HG03280 (cell line): Measurements from ENCODE around the gene EPHB3.

ENCODE experiments used
- ATAC-seq: cut with Tn5 transposase; IDR thresholded peaks from one replicate; pipeline ENCODE4 v1.9.1; 2021; ENCODE audit warnings: mild to moderate bottlenecking, moderate library complexity; ENCODE audit not compliant: unreplicated experiment

EPHB3 gene

GRCh38 chr3:184563561-184563925, 2.0 kb downstream of the EPHB3 start:
- ATAC-seq, result no peak

- ATAC-seq, result no peak
Observed at GRCh38 chr3:184563941-184564684, 2.5 kb downstream of the EPHB3 start.

DNA sequence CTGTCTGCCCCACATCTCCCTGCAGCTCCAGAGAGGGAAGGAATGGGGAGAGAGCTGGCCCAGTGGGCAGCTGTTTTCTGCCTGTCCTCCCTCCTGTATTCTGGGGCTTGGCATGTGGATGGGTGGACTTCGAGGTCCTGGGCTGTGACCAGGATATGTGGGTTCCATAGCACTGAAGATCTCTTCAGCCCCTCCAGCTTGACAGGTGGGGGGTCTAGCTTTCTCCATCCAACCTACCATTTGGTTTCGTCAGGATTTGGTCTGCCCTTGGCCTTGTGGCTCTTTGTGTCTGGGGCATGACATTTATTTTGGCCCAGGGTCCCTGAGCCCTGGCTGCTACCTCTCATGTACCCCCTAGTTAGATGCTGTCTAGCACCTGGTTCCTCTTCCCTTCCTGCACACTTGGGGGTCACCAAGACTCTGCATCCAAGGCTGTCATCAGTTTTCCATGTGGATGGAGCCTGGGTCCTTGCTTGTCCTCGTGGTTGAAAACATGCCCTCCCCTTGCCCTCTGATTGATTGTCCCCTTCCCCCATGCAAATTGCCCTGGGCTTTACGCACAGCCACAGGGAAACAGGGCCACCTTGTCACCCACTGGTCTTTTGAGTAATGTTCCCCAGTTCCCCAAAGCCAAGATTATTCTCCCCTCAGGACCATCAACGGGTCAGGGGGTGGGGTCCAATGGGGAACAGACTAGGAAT, 3.2 kb downstream of the EPHB3 start:
- ATAC-seq, result no peak

- no peak for ATAC-seq
Observed at GRCh38 chr3:184565421-184566211, 4.0 kb downstream of the EPHB3 start.

DNA sequence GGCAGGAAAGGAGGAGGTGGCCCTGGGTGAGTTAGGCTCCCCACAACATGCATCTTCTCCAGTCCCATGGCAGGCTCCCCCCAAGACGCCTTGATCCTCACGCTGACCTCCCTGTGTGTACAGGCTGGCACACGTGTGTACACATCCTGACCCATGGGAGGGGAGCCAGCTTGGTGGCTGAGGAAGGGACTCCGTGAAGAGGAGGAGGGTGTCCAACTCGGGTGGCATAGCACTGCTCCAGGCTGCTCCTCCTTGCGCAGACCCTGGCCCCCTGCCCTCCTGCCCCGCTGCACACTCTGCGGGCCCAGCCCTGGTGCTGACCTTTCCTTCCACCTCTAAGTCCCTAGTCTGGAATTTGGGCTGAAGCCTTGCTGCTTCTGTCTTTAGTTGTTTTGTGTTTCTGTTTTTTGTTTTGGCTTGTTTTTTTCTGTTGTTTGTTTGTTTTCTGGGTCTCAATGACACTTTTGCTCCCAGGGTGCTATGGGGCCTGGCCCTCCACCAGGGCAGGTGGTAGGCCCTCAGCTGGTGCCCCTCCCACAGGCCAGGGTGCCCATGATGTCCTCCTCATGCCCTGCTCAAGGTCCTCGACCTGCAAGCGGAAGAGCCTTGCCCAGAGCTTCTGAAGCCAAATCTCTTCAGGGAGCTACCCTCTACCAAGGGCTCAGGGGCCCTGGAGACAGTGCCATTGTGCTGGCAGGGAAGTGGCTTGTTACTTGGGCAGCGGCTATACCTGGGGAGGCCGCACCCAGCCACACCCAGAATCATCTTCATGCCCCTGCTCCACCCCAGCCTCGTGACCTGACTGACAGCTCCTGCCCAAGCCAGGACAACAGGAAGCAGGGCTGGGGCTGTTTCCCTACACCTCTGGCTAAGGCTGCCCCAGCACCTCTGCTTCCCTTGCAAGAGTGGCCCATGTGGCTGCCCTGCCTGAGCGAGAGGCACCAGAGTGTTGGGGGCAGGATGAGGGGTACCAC, 5.1 kb downstream of the EPHB3 start:
- no peak for ATAC-seq

GRCh38 chr3:184567946-184568559, 6.5 kb downstream of the EPHB3 start:
- ATAC-seq, result no peak

GRCh38 chr3:184568560-184568923, 7.0 kb downstream of the EPHB3 start:
- ATAC-seq, result no peak

DNA sequence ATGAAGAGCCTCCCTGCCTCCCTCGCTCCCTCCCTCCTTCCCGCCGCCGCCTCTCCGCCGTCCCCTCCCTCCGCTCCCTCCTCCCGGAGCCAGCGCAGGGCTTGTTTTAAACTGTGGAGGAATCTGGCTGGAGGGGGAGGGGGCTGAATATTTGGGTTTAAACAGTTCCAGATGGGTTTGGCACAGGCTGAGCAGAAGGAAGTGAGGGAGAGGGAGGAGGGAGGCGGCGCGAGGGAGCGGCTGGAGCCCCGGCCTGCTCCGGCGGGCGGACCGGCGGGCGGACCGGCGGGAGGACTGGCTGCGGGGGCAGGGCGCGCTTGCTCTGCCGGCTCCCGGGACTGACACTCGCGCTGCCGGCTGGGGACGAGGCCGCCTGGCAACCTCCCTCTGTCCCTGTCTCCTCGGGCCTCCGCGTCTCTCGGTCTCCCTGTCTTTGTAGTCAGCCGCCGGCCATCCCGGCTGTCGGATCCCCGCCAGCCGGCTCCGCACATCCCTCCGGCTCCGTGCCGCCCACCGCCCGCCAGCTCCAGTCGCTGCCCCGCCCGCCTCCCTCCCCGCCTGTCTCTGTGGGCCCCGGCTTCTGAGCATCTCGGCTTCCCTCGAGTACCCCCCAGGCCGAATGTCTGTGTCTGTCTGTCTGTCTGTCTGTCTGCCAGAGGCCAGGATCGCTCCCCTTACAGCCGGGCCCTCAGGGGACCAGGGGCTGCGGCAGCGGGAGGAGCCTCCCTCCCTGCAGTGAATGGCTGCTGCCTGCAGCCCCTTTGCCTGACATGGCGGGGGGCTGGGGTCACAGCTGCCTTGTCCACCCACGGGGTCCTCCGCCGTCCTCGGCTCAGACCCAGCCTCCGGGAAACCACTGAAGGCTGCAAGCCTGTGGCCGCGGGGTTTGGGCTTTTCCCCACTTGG, 7.6 kb downstream of the EPHB3 start:
- no peak for ATAC-seq

- ATAC-seq, result no peak
Observed at GRCh38 chr3:184570035-184570434, 8.4 kb downstream of the EPHB3 start.

DNA sequence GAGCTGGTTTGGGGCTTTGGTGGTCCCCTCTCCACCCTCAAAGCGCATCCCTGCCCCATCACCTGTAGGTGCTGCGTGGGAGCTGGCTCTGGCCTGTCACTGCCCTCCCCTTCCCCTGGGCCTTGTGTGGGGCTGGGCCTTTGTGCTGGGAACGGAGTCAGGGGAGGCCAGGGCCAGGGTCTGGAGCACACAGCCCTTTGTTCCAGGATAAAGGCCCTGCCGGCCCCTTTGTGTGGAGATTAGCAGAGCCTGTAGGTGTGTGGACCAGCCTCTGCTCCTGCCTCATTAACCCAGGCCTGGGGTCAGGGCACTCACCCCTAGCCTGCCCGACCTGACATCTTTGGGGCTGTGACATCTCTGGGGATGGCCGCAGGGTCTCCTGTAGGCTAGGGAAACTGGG, 8.9 kb downstream of the EPHB3 start:
- no peak for ATAC-seq

- no peak for ATAC-seq
Observed at GRCh38 chr3:184571750-184572377, 10.3 kb downstream of the EPHB3 start.

- ATAC-seq, result no peak
Observed at GRCh38 chr3:184572633-184573270, 11.2 kb downstream of the EPHB3 start.

GRCh38 chr3:184574515-184575417, 13.2 kb downstream of the EPHB3 start:
- no peak for ATAC-seq

DNA sequence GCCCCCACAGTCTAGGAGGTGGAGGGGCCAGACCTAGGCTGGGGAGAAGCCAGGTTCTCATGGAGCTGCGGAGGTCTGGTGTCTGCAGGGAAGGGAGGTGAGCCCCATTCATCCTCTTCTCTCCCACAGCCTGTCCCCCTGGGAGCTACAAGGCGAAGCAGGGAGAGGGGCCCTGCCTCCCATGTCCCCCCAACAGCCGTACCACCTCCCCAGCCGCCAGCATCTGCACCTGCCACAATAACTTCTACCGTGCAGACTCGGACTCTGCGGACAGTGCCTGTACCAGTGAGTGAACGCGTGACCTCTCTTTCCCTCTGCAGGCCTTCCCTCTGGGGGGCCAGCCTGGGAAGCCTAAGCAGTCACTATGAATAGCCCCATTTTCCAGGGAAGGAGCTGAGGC, 14.1 kb downstream of the EPHB3 start:
- ATAC-seq, result no peak

- ATAC-seq, result no peak
Observed at GRCh38 chr3:184576457-184577240, 15.1 kb downstream of the EPHB3 start.

- ATAC-seq, result no peak
Observed at GRCh38 chr3:184577546-184577945, 16.0 kb downstream of the EPHB3 start.

DNA sequence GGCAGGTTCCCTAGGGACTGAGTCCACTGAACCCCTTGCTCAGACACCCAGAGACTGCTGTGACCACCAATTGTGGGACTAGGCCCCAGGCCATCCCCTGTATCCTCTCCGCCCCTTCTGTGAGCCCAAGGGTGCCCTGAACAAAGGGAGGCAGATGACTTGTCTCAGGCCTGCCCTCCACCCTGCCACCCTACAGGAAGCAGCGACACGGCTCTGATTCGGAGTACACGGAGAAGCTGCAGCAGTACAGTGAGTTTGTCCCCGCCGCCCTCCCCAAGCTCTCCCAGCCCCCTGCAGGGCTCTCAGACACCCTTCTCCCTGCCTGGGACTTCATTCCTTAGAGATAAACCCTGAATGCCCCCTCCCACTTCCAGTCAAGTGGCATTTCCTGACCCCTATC, 16.6 kb downstream of the EPHB3 start:
- ATAC-seq, result no peak
